K562 (cell line): ENCODE results near the gene FRK. TPM values are rescaled to one million over a fixed set of nuclear protein-coding genes. Genes with fewer than 3 reads are reported as not detected.

Experiments used
- BHLHE40 ChIP-seq: IDR thresholded peaks from 2 replicates; pipeline ENCODE4 v1.6.1; 2011; ENCODE audit warnings: low read length, improper control_type of control experiment
- CBFA2T2 ChIP-seq: fragments of 450-650 bp; conservative IDR thresholded peaks from 2 replicates; pipeline ENCODE4 v1.6.1; 2017; ENCODE audit warnings: mild to moderate bottlenecking
- CEBPB ChIP-seq: fragments of 450-650 bp; IDR thresholded peaks from 2 replicates; pipeline ENCODE4 v1.6.1; 2016; ENCODE audit warnings: missing genetic modification characterization, missing compliant biosample characterization
- DPF2 ChIP-seq: fragments of 450-650 bp; IDR thresholded peaks from 2 replicates; pipeline ENCODE4 v1.6.1; 2016
- GATAD2B ChIP-seq: fragments of 450-650 bp; IDR thresholded peaks from 2 replicates; pipeline ENCODE4 v1.6.1; 2017; ENCODE audit warnings: mild to moderate bottlenecking, borderline replicate concordance
- HDAC6 ChIP-seq: IDR thresholded peaks from 2 replicates; pipeline ENCODE4 v1.6.1; 2012; ENCODE audit warnings: low read depth, mild to moderate bottlenecking, control low read depth, inconsistent platforms, low read length, moderate library complexity
- HSF4 ChIP-seq: fragments of 250-450 bp; sonication (Bioruptor Pico); IDR thresholded peaks from 2 replicates; pipeline ENCODE4 v2.1.2; 2022; ENCODE audit warnings: mild to moderate bottlenecking, moderate library complexity, borderline replicate concordance
- KAT2B ChIP-seq: IDR thresholded peaks from one replicate; pipeline ENCODE4 v1.6.1; 2012; ENCODE audit warnings: low read depth, mild to moderate bottlenecking, control low read depth, inconsistent platforms, low read length, moderate library complexity
- KDM1A ChIP-seq, 2 experiments: fragments of 450-650 bp; IDR thresholded peaks; 2 replicates each; pipeline ENCODE4 v1.6.1; 2016; ENCODE audit warnings: mild to moderate bottlenecking in 2 of 2
- KHSRP ChIP-seq: fragments of 450-650 bp; IDR thresholded peaks from 2 replicates; pipeline ENCODE4 v1.6.1; 2017
- MAFG ChIP-seq: fragments of 450-650 bp; conservative IDR thresholded peaks from 2 replicates; pipeline ENCODE4 v1.6.1; 2016; ENCODE audit warnings: missing genetic modification characterization, missing compliant biosample characterization
- MCM2 ChIP-seq: fragments of 450-650 bp; IDR thresholded peaks from 2 replicates; pipeline ENCODE4 v1.6.1; 2017; ENCODE audit warnings: low read depth, mild to moderate bottlenecking
- POLR2G ChIP-seq: fragments of 200-400 bp; formaldehyde crosslinking; IDR thresholded peaks from 2 replicates; pipeline ENCODE4 v1.6.1; 2017; ENCODE audit warnings: low read depth, mild to moderate bottlenecking, antibody characterized with exemption, low read length, moderate library complexity
- RCOR1 ChIP-seq, 2 experiments: IDR thresholded peaks; 2 replicates each; pipeline ENCODE4 v1.6.1; 2012; ENCODE audit warnings: low read depth in 2 of 2, low read length in 2 of 2, borderline replicate concordance in 1 of 2, improper control_type of control experiment in 1 of 2
- RFX5 ChIP-seq: IDR thresholded peaks from 2 replicates; pipeline ENCODE4 v1.6.1; 2011; ENCODE audit warnings: low read depth, mild to moderate bottlenecking, improper control_type of control experiment, low read length
- SAFB ChIP-seq: fragments of 200-400 bp; formaldehyde crosslinking; IDR thresholded peaks from 2 replicates; pipeline ENCODE4 v1.6.1; 2017; ENCODE audit warnings: low read depth, low read length, borderline replicate concordance
- SIN3A ChIP-seq, 2 experiments: fragments of 150-350 bp in 1 of 2; IDR thresholded peaks; 2 replicates each; pipeline ENCODE4 v1.6.1; 2011 to 2016; ENCODE audit warnings: borderline replicate concordance in 2 of 2, low read depth in 2 of 2, low read length in 2 of 2, mild to moderate bottlenecking in 2 of 2, moderate library complexity in 2 of 2; ENCODE audit not compliant: control insufficient read depth in 1 of 2
- SRSF7 ChIP-seq: fragments of 200-400 bp; formaldehyde crosslinking; optimal IDR thresholded peaks from 2 replicates; pipeline ENCODE3; 2017; ENCODE audit warnings: mild to moderate bottlenecking, low read depth, low read length
- SUPT5H ChIP-seq: fragments of 450-650 bp; IDR thresholded peaks from 2 replicates; pipeline ENCODE4 v1.6.1; 2016
- TAL1 ChIP-seq: fragments of 450-650 bp; IDR thresholded peaks from 2 replicates; pipeline ENCODE4 v1.6.1; 2016; ENCODE audit warnings: mild to moderate bottlenecking
- TBP ChIP-seq: optimal IDR thresholded peaks from 2 replicates; pipeline ENCODE3; 2011; ENCODE audit warnings: low read depth, low read length, improper control_type of control experiment
- WHSC1 ChIP-seq: IDR thresholded peaks from one replicate; pipeline ENCODE4 v1.6.1; 2012; ENCODE audit warnings: low read length, control low read depth, inconsistent platforms
- ZBTB1 ChIP-seq: sonication (generic); formaldehyde crosslinking; IDR thresholded peaks from 2 replicates; pipeline ENCODE4 v1.8.1; 2023; ENCODE audit warnings: missing genetic modification reagents, low read depth, mild to moderate bottlenecking, borderline replicate concordance
- ZKSCAN3 ChIP-seq: fragments of 250-450 bp; sonication (Bioruptor Pico); IDR thresholded peaks from 2 replicates; pipeline ENCODE4 v1.4.0; 2020
- ZNF23 ChIP-seq: fragments of 250-450 bp; sonication (Bioruptor Pico); IDR thresholded peaks from 2 replicates; pipeline ENCODE4 v1.4.0; 2020; ENCODE audit warnings: mild to moderate bottlenecking
- ZNF311 ChIP-seq: fragments of 250-450 bp; sonication (Bioruptor Pico); IDR thresholded peaks from 2 replicates; pipeline ENCODE4 v1.4.0; 2020; ENCODE audit warnings: mild to moderate bottlenecking, moderate library complexity
- ZNF699 ChIP-seq: fragments of 250-450 bp; sonication (Bioruptor Pico); IDR thresholded peaks from 2 replicates; pipeline ENCODE4 v1.8.0; 2021; ENCODE audit warnings: mild to moderate bottlenecking, moderate library complexity; ENCODE audit not compliant: insufficient replicate concordance
- ZZZ3 ChIP-seq: fragments of 450-650 bp; IDR thresholded peaks from 2 replicates; pipeline ENCODE4 v1.6.1; 2016; ENCODE audit warnings: antibody characterized with exemption, mild to moderate bottlenecking, moderate library complexity
- polyA plus RNA-seq, 8 experiments: library from polyadenylated mRNA; depleted of rRNA in 4 of 8; stranded (reverse) in 5 of 8; unstranded in 3 of 8; fragments of >200 nt; fragmentation: Nextera tagmentation in 2 of 8; fragmentation: Illumina TruSeq in 1 of 8; extraction: Ambion mirVana in 2 of 8; extraction: Trizol in 1 of 8; gene quantifications; 2 replicates each; pipeline versions ENCODE4 v1.2.1 to v1.2.3, GENCODE V29; 2011 to 2014; ENCODE audit warnings: inconsistent platforms in 1 of 8, missing spikeins in 1 of 8
- total RNA-seq, 7 experiments: library from RNA; depleted of rRNA in 6 of 7; stranded (reverse); fragments of >200 nt in 6 of 7; fragmentation: Illumina TruSeq in 2 of 7; extraction: Trizol in 2 of 7; gene quantifications; 2 replicates each; pipeline versions ENCODE4 v1.2.1 to v1.2.3, GENCODE V29; 2011 to 2021; ENCODE audit warnings: low replicate concordance in 1 of 7
- TF ChIP-seq, protein P1 (sequence below): fragments of 450-650 bp; IDR thresholded peaks from 2 replicates; pipeline ENCODE4 v1.6.1; 2017; ENCODE audit warnings: mild to moderate bottlenecking, moderate library complexity
- TF ChIP-seq, protein P2 (sequence below): fragments of 250-450 bp; sonication (Bioruptor Pico); IDR thresholded peaks from 2 replicates; pipeline ENCODE4 v1.9.0; 2021; ENCODE audit warnings: mild to moderate bottlenecking, inconsistent platforms

The FRK gene
- total and polyA plus RNA-seq, 9 of the 15 experiments (the other 6 are each of a cell fraction or from before 2014, with no cell fraction given) = 0.01 to 0.29 (median 0.09) TPM

- TF ChIP-seq HSF4 (no peak), CBFA2T2 (0 out of 2 replicates have a peak, but pooled peaks have one; percentile 11), KHSRP (no peak), CEBPB (tag) (peak; percentile 51), BHLHE40 (no peak), ZZZ3 (no peak), SIN3A (IDR thresholded peaks at IDR 0.05; ENCODE audit: borderline replicate concordance in 2 of 2, control insufficient read depth in 1 of 2, low read depth in 2 of 2, low read length in 2 of 2) (no peak), RCOR1 (IDR thresholded peaks at IDR 0.05; ENCODE audit: borderline replicate concordance in 1 of 2, low read depth in 2 of 2, low read length in 2 of 2) (no peak), MAFG (no peak), ZNF23 (CRISPR knock-in tag) (no peak), SAFB (no peak), TAL1 (peak; percentile 43; the same call in 1 of the 2 replicates), ZBTB1 (CRISPR knock-in tag) (no peak), ZNF311 (CRISPR knock-in tag) (no peak), SUPT5H (no peak), ZNF699 (no peak), WHSC1 (no peak), ZKSCAN3 (no peak), MCM2 (no peak), KDM1A (IDR thresholded peaks at IDR 0.05) (no peak), TBP (no peak), DPF2 (peak; percentile 37; the same call in 1 of the 2 replicates), KAT2B (no peak), POLR2G (no peak), RFX5 (no peak), GATAD2B (no peak), SRSF7 (no peak), HDAC6 (no peak)
- TF ChIP-seq, protein P1, sequence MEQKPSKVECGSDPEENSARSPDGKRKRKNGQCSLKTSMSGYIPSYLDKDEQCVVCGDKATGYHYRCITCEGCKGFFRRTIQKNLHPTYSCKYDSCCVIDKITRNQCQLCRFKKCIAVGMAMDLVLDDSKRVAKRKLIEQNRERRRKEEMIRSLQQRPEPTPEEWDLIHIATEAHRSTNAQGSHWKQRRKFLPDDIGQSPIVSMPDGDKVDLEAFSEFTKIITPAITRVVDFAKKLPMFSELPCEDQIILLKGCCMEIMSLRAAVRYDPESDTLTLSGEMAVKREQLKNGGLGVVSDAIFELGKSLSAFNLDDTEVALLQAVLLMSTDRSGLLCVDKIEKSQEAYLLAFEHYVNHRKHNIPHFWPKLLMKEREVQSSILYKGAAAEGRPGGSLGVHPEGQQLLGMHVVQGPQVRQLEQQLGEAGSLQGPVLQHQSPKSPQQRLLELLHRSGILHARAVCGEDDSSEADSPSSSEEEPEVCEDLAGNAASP = no peak
- TF ChIP-seq, protein P2, sequence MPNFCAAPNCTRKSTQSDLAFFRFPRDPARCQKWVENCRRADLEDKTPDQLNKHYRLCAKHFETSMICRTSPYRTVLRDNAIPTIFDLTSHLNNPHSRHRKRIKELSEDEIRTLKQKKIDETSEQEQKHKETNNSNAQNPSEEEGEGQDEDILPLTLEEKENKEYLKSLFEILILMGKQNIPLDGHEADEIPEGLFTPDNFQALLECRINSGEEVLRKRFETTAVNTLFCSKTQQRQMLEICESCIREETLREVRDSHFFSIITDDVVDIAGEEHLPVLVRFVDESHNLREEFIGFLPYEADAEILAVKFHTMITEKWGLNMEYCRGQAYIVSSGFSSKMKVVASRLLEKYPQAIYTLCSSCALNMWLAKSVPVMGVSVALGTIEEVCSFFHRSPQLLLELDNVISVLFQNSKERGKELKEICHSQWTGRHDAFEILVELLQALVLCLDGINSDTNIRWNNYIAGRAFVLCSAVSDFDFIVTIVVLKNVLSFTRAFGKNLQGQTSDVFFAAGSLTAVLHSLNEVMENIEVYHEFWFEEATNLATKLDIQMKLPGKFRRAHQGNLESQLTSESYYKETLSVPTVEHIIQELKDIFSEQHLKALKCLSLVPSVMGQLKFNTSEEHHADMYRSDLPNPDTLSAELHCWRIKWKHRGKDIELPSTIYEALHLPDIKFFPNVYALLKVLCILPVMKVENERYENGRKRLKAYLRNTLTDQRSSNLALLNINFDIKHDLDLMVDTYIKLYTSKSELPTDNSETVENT (CRISPR knock-in tag) = no peak
Observed at GRCh38 chr6:116036075-116036773, 24.5 kb downstream of the FRK start (continued).
